Activated T-cell treated with anti-CD3 and anti-CD28 coated beads, Interleukin-2, amount 50 U/mL, for 72 hours (primary cell): ENCODE measurements around the gene DUSP5. TPM values are rescaled to one million over a fixed set of nuclear protein-coding genes. Genes with fewer than 3 reads are reported as not detected.

Experiments used
- ATAC-seq, 2 donors: fragments of 150-1000 bp; cut with Tn5 transposase; replicated peaks in 1 of 2; 2 replicates each; pipeline ENCODE4 v1.10.0; 2021; ENCODE audit warnings: moderate library complexity in 2 of 2, mild to moderate bottlenecking in 1 of 2
- DNase-seq, 2 donors: peaks; one replicate each; pipeline ENCODE4 v3.0.0; 2021 to 2022; ENCODE audit warnings: mixed read lengths in 1 of 2
- H3K27ac Mint-ChIP-seq: one replicate; pipeline ENCODE4 v1.8.0; 2022; ENCODE audit warnings: mild to moderate bottlenecking, moderate library complexity, mixed read lengths
- H3K27me3 Mint-ChIP-seq: one replicate; pipeline ENCODE4 v1.8.0; 2022; ENCODE audit warnings: low read depth, mixed read lengths
- H3K36me3 Mint-ChIP-seq, 2 donors: one replicate each; pipeline ENCODE4 v1.8.0; 2022; ENCODE audit warnings: mixed read lengths in 2 of 2, mild to moderate bottlenecking in 1 of 2; ENCODE audit not compliant: insufficient read depth in 2 of 2
- H3K4me1 Mint-ChIP-seq: one replicate; pipeline ENCODE4 v1.8.0; 2022; ENCODE audit warnings: low read depth, mixed read lengths
- H3K4me3 Mint-ChIP-seq, 2 donors: one replicate each; pipeline ENCODE4 v1.8.0; 2022; ENCODE audit warnings: mild to moderate bottlenecking in 2 of 2, mixed read lengths in 2 of 2, moderate library complexity in 2 of 2
- H3K9me3 Mint-ChIP-seq, 2 donors: one replicate each; pipeline ENCODE4 v1.8.0; 2022; ENCODE audit warnings: mixed read lengths in 2 of 2
- total RNA-seq, 2 donors: library from RNA; stranded (reverse); gene quantifications; one replicate each; pipeline ENCODE4 v1.2.3, GENCODE V29; 2022

The DUSP5 gene
- total RNA-seq, 2 donors from 2014 or later, result 122 to 242 TPM

- DNase-seq (no peak), ATAC-seq (no peak)
- Mint-ChIP-seq H3K27me3 (no peaks in the 10 kb centered on the region), H3K9me3 (no peaks in the 10 kb centered on the region), H3K4me3 (no peak overlapping the region), H3K4me1 (peaks cover 31% of the 10 kb centered on the region), H3K27ac (no peak overlapping the region), H3K36me3 (no peaks in the 10 kb centered on the region)
Observed at GRCh38 chr10:110486680-110487410, 10.9 kb upstream of the DUSP5 start.

- ATAC-seq (peak in 1 of 2 donors; percentile 38), DNase-seq (no peak)
- Mint-ChIP-seq H3K36me3 (no peaks in the 10 kb centered on the region), H3K4me1 (peaks cover 39% of the 10 kb centered on the region), H3K4me3 (no peak overlapping the region), H3K27me3 (no peaks in the 10 kb centered on the region), H3K27ac (no peak overlapping the region), H3K9me3 (no peaks in the 10 kb centered on the region)
Observed at GRCh38 chr10:110487411-110488331, 10.0 kb upstream of the DUSP5 start.

GRCh38 chr10:110488332-110488681, 9.4 kb upstream of the DUSP5 start:
- H3K4me1 Mint-ChIP-seq, result peaks cover 41% of the 10 kb centered on the region

GRCh38 chr10:110488940-110489339, 8.8 kb upstream of the DUSP5 start:
- H3K4me3 Mint-ChIP-seq, result no peak overlapping the region
- no peaks in the 10 kb centered on the region for H3K9me3 Mint-ChIP-seq
- peaks cover 1 to 4% of the 10 kb centered on the region in 2 donors for H3K36me3 Mint-ChIP-seq
- no peak overlapping the region for H3K27ac Mint-ChIP-seq
- H3K27me3 Mint-ChIP-seq, result no peaks in the 10 kb centered on the region
- H3K4me1 Mint-ChIP-seq, result peaks cover 43% of the 10 kb centered on the region
- DNase-seq (no peak), ATAC-seq (no peak)

More at GRCh38 chr10:110488332-110488681, 9.4 kb upstream of the DUSP5 start:
- Mint-ChIP-seq H3K4me3 (no peak overlapping the region), H3K36me3 (no peaks in the 10 kb centered on the region), H3K9me3 (no peaks in the 10 kb centered on the region), H3K27me3 (no peaks in the 10 kb centered on the region), H3K27ac (no peak overlapping the region)
- peak in 1 of 2 donors; percentile 15 for ATAC-seq
- no peak for DNase-seq

- no peaks in the 10 kb centered on the region for H3K27me3 Mint-ChIP-seq
- DNase-seq (no peak), ATAC-seq (no peak)
- peaks cover 53% of the 10 kb centered on the region for H3K4me1 Mint-ChIP-seq
- no peak overlapping the region for H3K27ac Mint-ChIP-seq
- peaks cover 4 to 8% of the 10 kb centered on the region in 2 donors for H3K36me3 Mint-ChIP-seq
- no peak overlapping the region for H3K4me3 Mint-ChIP-seq
- no peaks in the 10 kb centered on the region for H3K9me3 Mint-ChIP-seq
Observed at GRCh38 chr10:110490640-110491039, 7.1 kb upstream of the DUSP5 start.

GRCh38 chr10:110491346-110491745, 6.4 kb upstream of the DUSP5 start:
- no peak for ATAC-seq
- H3K9me3 Mint-ChIP-seq, result no peaks in the 10 kb centered on the region
- no peak for DNase-seq
- H3K36me3 Mint-ChIP-seq, result peaks cover 6 to 15% of the 10 kb centered on the region in 2 donors
- no peak overlapping the region for H3K27ac Mint-ChIP-seq
- H3K27me3 Mint-ChIP-seq, result no peaks in the 10 kb centered on the region
- H3K4me1 Mint-ChIP-seq, result peaks cover 60% of the 10 kb centered on the region
- no peak overlapping the region for H3K4me3 Mint-ChIP-seq

- no peak for ATAC-seq
- Mint-ChIP-seq H3K27ac (no peak overlapping the region), H3K27me3 (no peaks in the 10 kb centered on the region), H3K36me3 (peaks cover 8 to 19% of the 10 kb centered on the region in 2 donors), H3K4me3 (peak overlapping the region in 1 of 2 donors; percentile 15), H3K9me3 (no peaks in the 10 kb centered on the region), H3K4me1 (peaks cover 62% of the 10 kb centered on the region)
- no peak for DNase-seq
Observed at GRCh38 chr10:110492069-110492822, 5.5 kb upstream of the DUSP5 start.

- Mint-ChIP-seq H3K4me3 (peak overlapping the region in 1 of 2 donors; percentile 36), H3K27ac (no peak overlapping the region), H3K36me3 (peaks cover 10 to 23% of the 10 kb centered on the region in 2 donors), H3K9me3 (no peaks in the 10 kb centered on the region), H3K27me3 (no peaks in the 10 kb centered on the region), H3K4me1 (peaks cover 48% of the 10 kb centered on the region)
- no peak for ATAC-seq
- DNase-seq, result no peak
Observed at GRCh38 chr10:110493832-110494426, 3.8 kb upstream of the DUSP5 start.

- Mint-ChIP-seq H3K36me3 (peaks cover 16 to 29% of the 10 kb centered on the region in 2 donors), H3K9me3 (no peaks in the 10 kb centered on the region), H3K27me3 (no peaks in the 10 kb centered on the region), H3K27ac (no peak overlapping the region), H3K4me1 (peaks cover 48% of the 10 kb centered on the region), H3K4me3 (peak overlapping the region in 1 of 2 donors; percentile 36)
- ATAC-seq (no peak), DNase-seq (no peak)
Observed at GRCh38 chr10:110494532-110494931, 3.2 kb upstream of the DUSP5 start.

GRCh38 chr10:110495731-110496552, 1.8 kb upstream of the DUSP5 start:
- Mint-ChIP-seq H3K36me3 (peaks cover 30 to 33% of the 10 kb centered on the region in 2 donors), H3K27me3 (no peaks in the 10 kb centered on the region), H3K9me3 (no peaks in the 10 kb centered on the region), H3K4me1 (peaks cover 56% of the 10 kb centered on the region), H3K27ac (peak overlapping the region; percentile 99), H3K4me3 (peak overlapping the region; percentile 93 to 95)
- peak; percentile 22 to 24 for ATAC-seq
- DNase-seq, result peak; percentile 68

- Mint-ChIP-seq H3K9me3 (no peaks in the 10 kb centered on the region), H3K36me3 (peaks cover 34 to 39% of the 10 kb centered on the region in 2 donors), H3K4me1 (peaks cover 65% of the 10 kb centered on the region), H3K27me3 (no peaks in the 10 kb centered on the region), H3K27ac (peak overlapping the region; percentile 99), H3K4me3 (peak overlapping the region; percentile 93 to 95)
- DNase-seq, result no peak
- ATAC-seq, result no peak
Observed at GRCh38 chr10:110496553-110497437, 912 bp upstream of the DUSP5 start.
